HEK293T (cell line): ENCODE results near the gene NR3C2.

Experiments used
- CTCF ChIA-PET: fragments of 350-600 bp; formaldehyde crosslinking; extraction: SDS; loops from one replicate; lab custom pipeline; 2021; ENCODE audit warnings: antibody characterized with exemption, inconsistent platforms; lab: Yijun Ruan, JAX
- POLR2A ChIA-PET: fragments of 350-600 bp; formaldehyde crosslinking; extraction: SDS; loops from one replicate; lab custom pipeline; 2020; ENCODE audit warnings: antibody characterized with exemption, inconsistent platforms; lab: Yijun Ruan, JAX
- DNase-seq: peaks from one replicate; pipeline ENCODE4 v3.0.0; 2012; ENCODE audit warnings: mixed read lengths; ENCODE audit errors: extremely low spot score
- ARNT ChIP-seq: fragments of 450-650 bp; IDR thresholded peaks from 2 replicates; pipeline ENCODE4 v1.6.1; 2017; ENCODE audit warnings: mild to moderate bottlenecking
- BHLHE40 ChIP-seq: fragments of 450-650 bp; IDR thresholded peaks from 2 replicates; pipeline ENCODE4 v1.6.1; 2016; ENCODE audit warnings: mild to moderate bottlenecking, moderate library complexity, borderline replicate concordance
- CTBP1 ChIP-seq: fragments of 450-650 bp; IDR thresholded peaks from 2 replicates; pipeline ENCODE4 v1.6.1; 2016; ENCODE audit warnings: borderline replicate concordance
- ELF4 ChIP-seq: fragments of 450-650 bp; IDR thresholded peaks from 2 replicates; pipeline ENCODE4 v1.6.1; 2017; ENCODE audit warnings: antibody characterized with exemption
- FOXA1 ChIP-seq: fragments of 450-650 bp; IDR thresholded peaks from 2 replicates; pipeline ENCODE4 v1.6.1; 2016; ENCODE audit warnings: mild to moderate bottlenecking
- FOXK2 ChIP-seq: fragments of 450-650 bp; IDR thresholded peaks from 2 replicates; pipeline ENCODE4 v1.6.1; 2016; ENCODE audit warnings: mild to moderate bottlenecking
- FOXM1 ChIP-seq: fragments of 450-650 bp; IDR thresholded peaks from 2 replicates; pipeline ENCODE4 v1.6.1; 2017; ENCODE audit warnings: mild to moderate bottlenecking, borderline replicate concordance
- HDGF ChIP-seq: fragments of 450-650 bp; IDR thresholded peaks from 2 replicates; pipeline ENCODE4 v1.6.1; 2017; ENCODE audit warnings: antibody characterized with exemption, borderline replicate concordance
- L3MBTL2 ChIP-seq: fragments of 450-650 bp; conservative IDR thresholded peaks from 2 replicates; pipeline ENCODE4 v1.6.1; 2016; ENCODE audit warnings: mild to moderate bottlenecking
- LEF1 ChIP-seq: fragments of 450-650 bp; IDR thresholded peaks from 2 replicates; pipeline ENCODE4 v1.6.1; 2017; ENCODE audit warnings: mild to moderate bottlenecking, borderline replicate concordance
- NFRKB ChIP-seq: fragments of 450-650 bp; IDR thresholded peaks from 2 replicates; pipeline ENCODE4 v1.6.1; 2016; ENCODE audit warnings: mild to moderate bottlenecking, moderate library complexity
- PKNOX1 ChIP-seq: fragments of 450-650 bp; IDR thresholded peaks from 2 replicates; pipeline ENCODE4 v1.6.1; 2016
- SP1 ChIP-seq: fragments of 450-650 bp; IDR thresholded peaks from 2 replicates; pipeline ENCODE4 v1.6.1; 2017
- SUZ12 ChIP-seq: fragments of 450-650 bp; IDR thresholded peaks from 2 replicates; pipeline ENCODE4 v1.6.1; 2016; ENCODE audit warnings: mild to moderate bottlenecking
- TARDBP ChIP-seq: fragments of 450-650 bp; IDR thresholded peaks from 2 replicates; pipeline ENCODE4 v1.6.1; 2016
- ZNF384 ChIP-seq: fragments of 450-650 bp; IDR thresholded peaks from 2 replicates; pipeline ENCODE4 v1.6.1; 2016

NR3C2 gene

GRCh38 chr4:148396986-148397673 lies 45.1 kb downstream of the NR3C2 start:
- CTCF ChIA-PET, result no interaction called here
- POLR2A ChIA-PET, result interaction anchor here (1.3 kb wide), 1 partner anchor 46 kb away, joined by 4 read pairs; the partner anchor contains the start of gene NR3C2
- no peak for DNase-seq
- no peak for TF ChIP-seq FOXK2
- TF ChIP-seq HDGF, result no peak
- TF ChIP-seq CTBP1, result no peak
- TF ChIP-seq TARDBP, result no peak

GRCh38 chr4:148395771-148396170 lies 46.4 kb downstream of the NR3C2 start:
- ChIA-PET CTCF (interaction anchor here (0.6 to 1.2 kb wide), 2 partner anchors 16 to 444 kb away, joined by 3 to 6 read pairs; no protein-coding TSS in a partner anchor), POLR2A (interaction anchor here (1.3 kb wide), 1 partner anchor 47 kb away, joined by 4 read pairs; the partner anchor contains the start of gene NR3C2)
- DNase-seq, result no peak
- TF ChIP-seq FOXK2, result no peak
- no peak for TF ChIP-seq ARNT
- TF ChIP-seq TARDBP, result no peak
- TF ChIP-seq HDGF, result no peak
- TF ChIP-seq ZNF384, result no peak
- TF ChIP-seq FOXA1, result no peak
- no peak for TF ChIP-seq FOXM1
- no peak for TF ChIP-seq BHLHE40
- no peak for TF ChIP-seq LEF1
- no peak for TF ChIP-seq SP1
- TF ChIP-seq ELF4, result no peak
- no peak for TF ChIP-seq L3MBTL2
- no peak for TF ChIP-seq PKNOX1
- no peak for TF ChIP-seq SUZ12
- TF ChIP-seq NFRKB, result no peak
- TF ChIP-seq CTBP1, result no peak

- no peak for DNase-seq
- TF ChIP-seq ELF4, result no peak
- TF ChIP-seq ZNF384, result no peak
- TF ChIP-seq FOXK2, result no peak
- no peak for TF ChIP-seq LEF1
- no peak for TF ChIP-seq TARDBP
- TF ChIP-seq ARNT, result no peak
- no peak for TF ChIP-seq FOXM1
- no peak for TF ChIP-seq BHLHE40
- no peak for TF ChIP-seq HDGF
- no peak for TF ChIP-seq SP1
- TF ChIP-seq CTBP1, result no peak
- no peak for TF ChIP-seq NFRKB
- no peak for TF ChIP-seq SUZ12
- no peak for TF ChIP-seq L3MBTL2
- TF ChIP-seq PKNOX1, result no peak
- TF ChIP-seq FOXA1, result no peak
- ChIA-PET CTCF (no interaction called here), POLR2A (no interaction called here)
Observed at GRCh38 chr4:148391056-148391455, 51.2 kb downstream of the NR3C2 start.

- CTCF ChIA-PET, result no interaction called here
- POLR2A ChIA-PET, result no interaction called here
- TF ChIP-seq CTBP1, result no peak
- TF ChIP-seq BHLHE40, result no peak
- TF ChIP-seq LEF1, result no peak
- no peak for TF ChIP-seq L3MBTL2
- TF ChIP-seq FOXK2, result no peak
- TF ChIP-seq NFRKB, result no peak
- TF ChIP-seq PKNOX1, result no peak
- TF ChIP-seq ZNF384, result no peak
- TF ChIP-seq ELF4, result no peak
- no peak for TF ChIP-seq HDGF
- no peak for TF ChIP-seq FOXM1
- no peak for TF ChIP-seq SUZ12
- no peak for TF ChIP-seq ARNT
- no peak for TF ChIP-seq FOXA1
- no peak for TF ChIP-seq SP1
- TF ChIP-seq TARDBP, result no peak
- DNase-seq, result no peak
Observed at GRCh38 chr4:148390311-148390710, 51.9 kb downstream of the NR3C2 start.

- ChIA-PET POLR2A (no interaction called here), CTCF (no interaction called here)
- TF ChIP-seq TARDBP (no peak), FOXK2 (no peak), HDGF (no peak), FOXA1 (no peak), ARNT (no peak), SUZ12 (no peak), SP1 (no peak), FOXM1 (no peak), ELF4 (no peak), BHLHE40 (no peak), NFRKB (no peak), LEF1 (no peak), CTBP1 (no peak), L3MBTL2 (no peak), ZNF384 (no peak)
- DNase-seq, result no peak
Observed at GRCh38 chr4:148380291-148380690, 61.9 kb downstream of the NR3C2 start.

- ChIA-PET POLR2A (no interaction called here), CTCF (interaction anchor here (0.8 to 1.0 kb wide), 2 partner anchors 9 to 92 kb away, joined by 3 to 4 read pairs; no protein-coding TSS in a partner anchor)
- no peak for TF ChIP-seq L3MBTL2
- TF ChIP-seq NFRKB, result no peak
- no peak for TF ChIP-seq LEF1
- TF ChIP-seq HDGF, result no peak
- no peak for TF ChIP-seq ZNF384
- TF ChIP-seq CTBP1, result no peak
- no peak for TF ChIP-seq BHLHE40
- no peak for TF ChIP-seq FOXA1
- no peak for TF ChIP-seq FOXK2
- TF ChIP-seq ARNT, result no peak
- no peak for DNase-seq
Observed at GRCh38 chr4:148376151-148376550, 66.1 kb downstream of the NR3C2 start.
